H1 (cell line): ENCODE data around the gene MYL2.

ENCODE experiments used
- CBX5 ChIP-seq: fragments of 300-800, 300-1000 bp; sonication (generic); IDR thresholded peaks from 2 replicates; pipeline ENCODE4 v1.7.1; 2016; ENCODE audit warnings: antibody characterized with exemption, low read length, low read depth
- FOSL1 ChIP-seq: IDR thresholded peaks from 2 replicates; pipeline ENCODE4 v1.6.1; 2011; ENCODE audit warnings: mild to moderate bottlenecking, low read depth, low read length, moderate library complexity; ENCODE audit not compliant: insufficient read depth
- JUND ChIP-seq: IDR thresholded peaks from 2 replicates; pipeline ENCODE4 v1.6.1; 2011; ENCODE audit warnings: mild to moderate bottlenecking, improper control_type of control experiment, low read length
- POLR2A ChIP-seq, 2 experiments: IDR thresholded peaks; 1 replicate in 1 of 2; 2 replicates in 1 of 2; pipeline ENCODE4 v1.6.1; 2011; ENCODE audit warnings: low read depth in 2 of 2, low read length in 2 of 2, mild to moderate bottlenecking in 2 of 2; ENCODE audit errors: control extremely low read depth in 1 of 2
- POU5F1 ChIP-seq: IDR thresholded peaks from 2 replicates; pipeline ENCODE4 v1.6.1; 2011; ENCODE audit warnings: low read depth, mild to moderate bottlenecking, low read length, moderate library complexity
- SRF ChIP-seq: IDR thresholded peaks from 2 replicates; pipeline ENCODE4 v1.6.1; 2011; ENCODE audit warnings: mild to moderate bottlenecking, low read depth, low read length, moderate library complexity
- SUZ12 ChIP-seq: fragments of 200-600 bp; sonication (generic); IDR thresholded peaks from 2 replicates; pipeline ENCODE4 v1.6.1; 2012; ENCODE audit warnings: mild to moderate bottlenecking, inconsistent platforms, low read length, moderate library complexity, mixed read lengths
- TAF7 ChIP-seq: optimal IDR thresholded peaks from 2 replicates; pipeline ENCODE3; 2011; ENCODE audit warnings: low read depth, mild to moderate bottlenecking, inconsistent platforms, low read length, moderate library complexity, borderline replicate concordance
- TF ChIP-seq, protein P1 (sequence below), 3 experiments: IDR thresholded peaks; 1 replicate in 2 of 3; 2 replicates in 1 of 3; pipeline versions ENCODE4 v1.5.1 to v1.6.1; 2011; ENCODE audit warnings: low read length in 3 of 3, mild to moderate bottlenecking in 3 of 3, inconsistent platforms in 2 of 3, low read depth in 1 of 3, moderate library complexity in 1 of 3; ENCODE audit not compliant: insufficient read depth in 1 of 3; ENCODE audit errors: control extremely low read depth in 1 of 3
- TF ChIP-seq, protein P2 (sequence below): IDR thresholded peaks from 2 replicates; pipeline ENCODE4 v1.6.1; 2012; ENCODE audit warnings: inconsistent platforms

DNA sequence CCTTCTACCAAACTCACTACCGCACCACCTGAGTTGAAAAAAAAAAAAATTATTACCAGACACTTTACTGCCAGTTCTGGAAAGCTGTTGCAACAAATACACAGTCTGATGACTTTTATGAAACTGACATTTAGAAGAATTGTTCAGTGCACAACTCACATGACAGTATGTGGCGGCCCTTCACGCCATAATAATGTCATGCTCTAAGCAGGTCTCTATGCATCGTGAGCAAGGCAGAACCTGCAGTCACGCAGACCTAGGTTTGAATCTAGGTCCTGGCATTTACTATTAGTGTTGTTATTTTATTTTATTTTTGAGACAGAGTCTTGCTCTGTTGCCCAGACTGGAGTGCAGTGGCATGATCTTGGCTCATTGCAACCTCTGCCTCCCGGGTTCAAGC lies 8.1 kb downstream of the MYL2 start:
- no peak for TF ChIP-seq POU5F1
- no peak for TF ChIP-seq SRF
- TF ChIP-seq POLR2A (IDR thresholded peaks at IDR 0.05; ENCODE audit: control extremely low read depth in 1 of 2, low read depth in 2 of 2, low read length in 2 of 2), result no peak
- no peak for TF ChIP-seq SUZ12
- TF ChIP-seq, protein P1, sequence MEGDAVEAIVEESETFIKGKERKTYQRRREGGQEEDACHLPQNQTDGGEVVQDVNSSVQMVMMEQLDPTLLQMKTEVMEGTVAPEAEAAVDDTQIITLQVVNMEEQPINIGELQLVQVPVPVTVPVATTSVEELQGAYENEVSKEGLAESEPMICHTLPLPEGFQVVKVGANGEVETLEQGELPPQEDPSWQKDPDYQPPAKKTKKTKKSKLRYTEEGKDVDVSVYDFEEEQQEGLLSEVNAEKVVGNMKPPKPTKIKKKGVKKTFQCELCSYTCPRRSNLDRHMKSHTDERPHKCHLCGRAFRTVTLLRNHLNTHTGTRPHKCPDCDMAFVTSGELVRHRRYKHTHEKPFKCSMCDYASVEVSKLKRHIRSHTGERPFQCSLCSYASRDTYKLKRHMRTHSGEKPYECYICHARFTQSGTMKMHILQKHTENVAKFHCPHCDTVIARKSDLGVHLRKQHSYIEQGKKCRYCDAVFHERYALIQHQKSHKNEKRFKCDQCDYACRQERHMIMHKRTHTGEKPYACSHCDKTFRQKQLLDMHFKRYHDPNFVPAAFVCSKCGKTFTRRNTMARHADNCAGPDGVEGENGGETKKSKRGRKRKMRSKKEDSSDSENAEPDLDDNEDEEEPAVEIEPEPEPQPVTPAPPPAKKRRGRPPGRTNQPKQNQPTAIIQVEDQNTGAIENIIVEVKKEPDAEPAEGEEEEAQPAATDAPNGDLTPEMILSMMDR (IDR thresholded peaks at IDR 0.05; ENCODE audit: control extremely low read depth in 1 of 3, insufficient read depth in 1 of 3, low read depth in 1 of 3, low read length in 3 of 3), result no peak
- TF ChIP-seq, protein P2, sequence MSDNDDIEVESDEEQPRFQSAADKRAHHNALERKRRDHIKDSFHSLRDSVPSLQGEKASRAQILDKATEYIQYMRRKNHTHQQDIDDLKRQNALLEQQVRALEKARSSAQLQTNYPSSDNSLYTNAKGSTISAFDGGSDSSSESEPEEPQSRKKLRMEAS, result no peak
- TF ChIP-seq FOSL1, result no peak
- TF ChIP-seq CBX5, result no peak
- no peak for TF ChIP-seq JUND
- TF ChIP-seq TAF7, result no peak
